ENCODE data around the gene KCNK17. TPM values are rescaled to one million over a fixed set of nuclear protein-coding genes. Genes with fewer than 3 reads are reported as not detected.

The KCNK17 gene
- total and polyA plus RNA-seq, 8 donors = 0.15 to 1.1 (median 0.57) TPM; not detected in 4

DNA sequence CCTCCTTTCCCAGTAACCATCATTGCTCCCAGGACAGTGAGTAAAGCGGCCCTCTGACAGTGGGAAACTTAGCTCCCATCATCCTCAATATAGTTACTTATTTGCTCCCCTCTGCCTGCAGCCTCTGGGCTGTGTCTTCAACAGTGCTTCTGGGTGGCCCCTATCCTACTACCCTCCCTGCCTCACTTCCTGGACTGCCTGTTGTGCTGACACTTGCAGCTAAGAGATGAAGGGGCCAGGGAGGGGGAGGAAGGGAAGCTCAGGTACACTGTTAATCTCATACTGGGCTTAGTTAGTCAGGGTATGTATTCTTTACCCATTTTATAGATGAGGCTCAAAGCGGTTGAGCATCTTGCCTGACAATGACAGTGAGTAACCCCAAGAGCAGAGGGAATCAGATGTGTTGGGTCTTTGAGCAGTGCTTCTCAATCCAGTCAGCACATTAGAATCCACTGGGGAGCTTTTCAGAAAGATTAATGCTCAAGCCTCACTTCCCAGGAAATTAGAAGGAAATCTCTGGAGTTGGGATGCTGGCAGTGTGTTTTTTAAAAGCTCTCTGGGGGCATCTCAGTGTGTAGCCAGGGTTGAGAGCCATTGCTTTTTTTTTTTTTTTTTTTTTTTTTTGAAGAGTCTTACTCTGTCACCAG, 57.8 kb downstream of the KCNK17 start:
- WGBS, 5 donors = 84 to 92% (median 90%) methylated on average over 2 of the region's 2 CpGs
- H3K4me3 ChIP-seq = no peak overlapping the region
- H3K4me1 ChIP-seq = no peaks in the 10 kb centered on the region
- no peaks in the 10 kb centered on the region for H3K36me3 ChIP-seq
- TF ChIP-seq POLR2A (IDR thresholded peaks at IDR 0.05) (no peak), EP300 (IDR thresholded peaks at IDR 0.05) (no peak), POLR2AphosphoS5 (IDR thresholded peaks at IDR 0.05) (no peak), CTCF (IDR thresholded peaks at IDR 0.05) (no peak)
- H3K9me3 ChIP-seq = peaks cover 0 to 4% (median 0%) of the 10 kb centered on the region in 4 donors
- DNase-seq = peak in 1 of 2 donors; percentile 43
- peaks cover 0 to 14% (median 0%) of the 10 kb centered on the region in 3 donors for H3K27me3 ChIP-seq
- H3K27ac ChIP-seq = no peak overlapping the region
- intact Hi-C loops (cut with DNase I; ENCODE audit: low total_unique reads) = no loop called here

GRCh38 chr6:39254999-39255535, 59.2 kb downstream of the KCNK17 start:
- peaks cover 0 to under 1% (median 0%) of the 10 kb centered on the region in 3 donors for H3K27me3 ChIP-seq

DNA sequence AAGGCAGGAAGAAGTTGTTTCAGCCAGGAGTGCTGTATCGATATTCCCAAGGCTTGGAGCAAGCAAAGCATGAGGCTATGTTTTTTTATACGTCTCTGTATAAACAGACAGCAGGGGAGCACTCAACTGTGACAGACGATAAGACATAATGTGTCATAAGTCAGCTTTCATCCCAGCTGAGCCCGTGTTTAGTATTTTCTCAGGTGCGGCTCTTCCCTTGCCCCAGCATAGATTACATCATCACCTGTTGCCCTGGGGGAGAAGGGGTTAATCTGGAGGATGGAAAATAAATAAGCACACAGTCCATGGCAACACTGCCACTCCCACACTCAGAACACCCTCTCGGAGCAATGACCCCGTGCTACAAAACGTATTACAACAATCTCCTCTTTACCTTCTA, 62.8 kb downstream of the KCNK17 start:
- Histone ChIP-seq H3K27me3 (no peaks in the 10 kb centered on the region), H3K4me3 (no peak overlapping the region), H3K36me3 (no peaks in the 10 kb centered on the region), H3K9me3 (peaks cover 0 to 4% (median 0%) of the 10 kb centered on the region in 4 donors), H3K4me1 (no peaks in the 10 kb centered on the region), H3K27ac (no peak overlapping the region)
- DNase-seq = peak in 1 of 2 donors; percentile 72
- 19 to 29% (median 25%) methylated on average over 8 of the region's 8 CpGs for WGBS, 5 donors
- intact Hi-C loops (cut with DNase I; ENCODE audit: low total_unique reads) = no loop called here
- TF ChIP-seq POLR2A (IDR thresholded peaks at IDR 0.05) = no peak

More at GRCh38 chr6:39254999-39255535, 59.2 kb downstream of the KCNK17 start:
- intact Hi-C loops (cut with DNase I; ENCODE audit: low total_unique reads) = no loop called here
- 83 to 91% (median 87%) methylated on average over 4 of the region's 4 CpGs for WGBS, 5 donors
- H3K27ac ChIP-seq = no peak overlapping the region
- peaks cover 0 to 4% (median 0%) of the 10 kb centered on the region in 4 donors for H3K9me3 ChIP-seq
- no peaks in the 10 kb centered on the region for H3K4me1 ChIP-seq
- no peak for DNase-seq
- no peaks in the 10 kb centered on the region for H3K36me3 ChIP-seq
- TF ChIP-seq CTCF (IDR thresholded peaks at IDR 0.05) = no peak
- no peak overlapping the region for H3K4me3 ChIP-seq

DNA sequence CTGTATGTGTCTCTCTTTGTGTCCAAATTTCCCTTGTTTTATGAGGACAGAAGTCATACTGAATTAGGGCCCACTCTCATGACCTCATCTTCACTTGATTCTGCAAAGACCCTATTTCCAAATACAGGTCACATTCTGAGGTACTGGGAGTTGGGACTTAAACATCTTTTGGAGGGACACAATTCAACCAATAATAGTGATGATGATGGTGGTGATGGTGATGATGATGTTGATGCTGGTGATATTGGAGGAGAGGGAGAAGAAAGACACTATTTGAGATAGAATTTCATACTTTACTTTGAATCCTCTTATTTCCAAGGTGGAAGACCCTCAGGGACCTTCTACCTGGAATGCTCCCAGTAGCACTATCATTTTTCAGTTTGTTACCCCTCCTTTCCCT, 63.7 kb downstream of the KCNK17 start:
- Histone ChIP-seq H3K27me3 (no peaks in the 10 kb centered on the region), H3K4me3 (no peak overlapping the region), H3K4me1 (no peaks in the 10 kb centered on the region), H3K9me3 (peaks cover 0 to 4% (median 0%) of the 10 kb centered on the region in 4 donors), H3K27ac (no peak overlapping the region), H3K36me3 (no peaks in the 10 kb centered on the region)
- intact Hi-C loops (cut with DNase I; ENCODE audit: low total_unique reads) = no loop called here
- no peak for DNase-seq
- TF ChIP-seq EP300 (IDR thresholded peaks at IDR 0.05) = no peak
- TF ChIP-seq POLR2AphosphoS5 (IDR thresholded peaks at IDR 0.05) = no peak
- TF ChIP-seq POLR2A (IDR thresholded peaks at IDR 0.05) = no peak
- TF ChIP-seq CTCF (IDR thresholded peaks at IDR 0.05) = no peak

DNA sequence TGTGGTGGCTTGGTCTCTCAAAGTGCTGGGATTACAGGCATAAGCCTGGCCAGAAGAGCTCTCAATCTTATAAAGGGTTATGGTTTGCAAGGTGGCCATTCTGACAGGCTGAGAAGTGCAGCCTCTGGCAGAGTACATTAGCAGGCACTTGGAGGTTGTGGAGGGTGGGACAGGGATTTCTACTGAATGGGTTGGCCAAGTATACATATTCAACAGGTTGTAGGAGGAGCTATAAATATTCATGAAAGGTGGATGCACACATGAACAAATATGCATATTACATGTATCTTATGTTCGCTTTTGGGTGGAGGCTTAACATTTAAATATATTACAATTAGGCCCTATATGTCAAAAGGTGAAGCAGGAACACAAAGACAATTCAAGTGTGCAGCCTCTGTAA, 64.9 kb downstream of the KCNK17 start:
- no peak for TF ChIP-seq POLR2AphosphoS5 (IDR thresholded peaks at IDR 0.05)
- TF ChIP-seq CTCF (IDR thresholded peaks at IDR 0.05) = no peak
- TF ChIP-seq EP300 (IDR thresholded peaks at IDR 0.05) = no peak
- TF ChIP-seq POLR2A (IDR thresholded peaks at IDR 0.05) = no peak
- Histone ChIP-seq H3K4me3 (no peak overlapping the region), H3K27me3 (no peaks in the 10 kb centered on the region), H3K36me3 (no peaks in the 10 kb centered on the region), H3K27ac (no peak overlapping the region), H3K4me1 (no peaks in the 10 kb centered on the region), H3K9me3 (no peaks in the 10 kb centered on the region)
- WGBS, 5 donors = 90 to 96% (median 95%) methylated on average over 1 of the region's 1 CpG
- intact Hi-C loops (cut with DNase I; ENCODE audit: low total_unique reads) = no loop called here
- DNase-seq = no peak

Measured in stomach (tissue), 9 donors.